Chondrocyte (in vitro differentiated cells): Measurements from ENCODE around the gene DNAJB8. TPM values are rescaled to one million over a fixed set of nuclear protein-coding genes. Genes with fewer than 3 reads are reported as not detected.
A peak's percentile ranks its signal among the peaks of the same experiment; 100 is the strongest.

Experiments
- DNase-seq: peaks from one replicate; pipeline ENCODE4 v3.0.0; 2021; ENCODE audit warnings: mixed read lengths, low spot score
- H3K27ac Mint-ChIP-seq: one replicate; pipeline ENCODE4 v1.8.0; 2021; ENCODE audit warnings: mild to moderate bottlenecking, moderate library complexity, mixed read lengths; ENCODE audit not compliant: unreplicated experiment
- H3K27me3 Mint-ChIP-seq: 2 replicates; pipeline ENCODE4 v1.8.0; 2021; ENCODE audit warnings: low read depth, mixed read lengths
- H3K36me3 Mint-ChIP-seq: 2 replicates; pipeline ENCODE4 v1.8.0; 2021; ENCODE audit warnings: low read depth, mixed read lengths
- H3K4me1 Mint-ChIP-seq: 2 replicates; pipeline ENCODE4 v1.8.0; 2021; ENCODE audit warnings: low read depth, mild to moderate bottlenecking, mixed read lengths
- H3K4me3 Mint-ChIP-seq: one replicate; pipeline ENCODE4 v1.8.0; 2021; ENCODE audit warnings: mild to moderate bottlenecking, moderate library complexity, mixed read lengths; ENCODE audit not compliant: unreplicated experiment
- H3K9me3 Mint-ChIP-seq: 2 replicates; pipeline ENCODE4 v1.8.0; 2021; ENCODE audit warnings: low read depth, mixed read lengths
- CTCF ChIP-seq: fragments of 200-600 bp; sonication (generic); IDR thresholded peaks from 2 replicates; pipeline ENCODE4 v1.5.0; 2021; ENCODE audit warnings: antibody characterized with exemption, mild to moderate bottlenecking, moderate library complexity
- total RNA-seq: library from RNA; stranded (reverse); gene quantifications from 3 replicates; pipeline ENCODE4 v1.2.1, GENCODE V29; 2021

Gene DNAJB8
- total RNA-seq, 1 donor from 2014 or later = not detected

- H3K9me3 Mint-ChIP-seq = no peaks in the 10 kb centered on the region
- H3K27me3 Mint-ChIP-seq = peaks cover 43% of the 10 kb centered on the region
- peaks cover 2% of the 10 kb centered on the region for H3K36me3 Mint-ChIP-seq
- H3K4me1 Mint-ChIP-seq = no peaks in the 10 kb centered on the region
- no peak overlapping the region for H3K27ac Mint-ChIP-seq
- DNase-seq = no peak
- no peak overlapping the region for H3K4me3 Mint-ChIP-seq
- no peak for TF ChIP-seq CTCF
Measured at GRCh38 chr3:128463354-128463753, 3.3 kb downstream of the DNAJB8 start.

- Mint-ChIP-seq H3K27me3 (peaks cover 44% of the 10 kb centered on the region), H3K9me3 (no peaks in the 10 kb centered on the region), H3K4me3 (no peak overlapping the region)
Measured at GRCh38 chr3:128462931-128463330, 3.8 kb downstream of the DNAJB8 start.

GRCh38 chr3:128462341-128462910 is 4.3 kb downstream of the DNAJB8 start:
- Mint-ChIP-seq H3K9me3 (no peaks in the 10 kb centered on the region), H3K4me3 (no peak overlapping the region), H3K27ac (no peak overlapping the region), H3K27me3 (peaks cover 47% of the 10 kb centered on the region), H3K36me3 (peaks cover 2% of the 10 kb centered on the region), H3K4me1 (no peaks in the 10 kb centered on the region)
- DNase-seq = no peak
- TF ChIP-seq CTCF = no peak

More at GRCh38 chr3:128462931-128463330, 3.8 kb downstream of the DNAJB8 start:
- DNase-seq = no peak
- H3K27ac Mint-ChIP-seq = no peak overlapping the region
- peaks cover 2% of the 10 kb centered on the region for H3K36me3 Mint-ChIP-seq
- TF ChIP-seq CTCF = no peak
- no peaks in the 10 kb centered on the region for H3K4me1 Mint-ChIP-seq

GRCh38 chr3:128461731-128462130 is 5.0 kb downstream of the DNAJB8 start:
- Mint-ChIP-seq H3K27ac (no peak overlapping the region), H3K4me3 (no peak overlapping the region), H3K9me3 (no peaks in the 10 kb centered on the region), H3K4me1 (no peaks in the 10 kb centered on the region), H3K36me3 (peaks cover 2% of the 10 kb centered on the region), H3K27me3 (peaks cover 40% of the 10 kb centered on the region)
- TF ChIP-seq CTCF = no peak
- no peak for DNase-seq

GRCh38 chr3:128459461-128459820 is 7.2 kb downstream of the DNAJB8 start:
- H3K9me3 Mint-ChIP-seq = no peaks in the 10 kb centered on the region
- no peak for TF ChIP-seq CTCF
- H3K36me3 Mint-ChIP-seq = no peaks in the 10 kb centered on the region
- no peak overlapping the region for H3K27ac Mint-ChIP-seq
- DNase-seq = peak; percentile 69
- no peak overlapping the region for H3K4me3 Mint-ChIP-seq
- no peaks in the 10 kb centered on the region for H3K4me1 Mint-ChIP-seq
- peaks cover 37% of the 10 kb centered on the region for H3K27me3 Mint-ChIP-seq
